ENCODE data around the gene CELA2A. TPM values are rescaled to one million over a fixed set of nuclear protein-coding genes. Genes with fewer than 3 reads are reported as not detected.
A peak's percentile ranks its signal among the peaks of the same experiment; 100 is the strongest.
"Not testable (repeated sequence)": the region's sequence is repeated elsewhere in the genome, so short reads cannot be mapped to it uniquely, and the experiment has no call there.

CELA2A gene
- total RNA-seq, 2 donors from 2014 or later, result not detected

DNA sequence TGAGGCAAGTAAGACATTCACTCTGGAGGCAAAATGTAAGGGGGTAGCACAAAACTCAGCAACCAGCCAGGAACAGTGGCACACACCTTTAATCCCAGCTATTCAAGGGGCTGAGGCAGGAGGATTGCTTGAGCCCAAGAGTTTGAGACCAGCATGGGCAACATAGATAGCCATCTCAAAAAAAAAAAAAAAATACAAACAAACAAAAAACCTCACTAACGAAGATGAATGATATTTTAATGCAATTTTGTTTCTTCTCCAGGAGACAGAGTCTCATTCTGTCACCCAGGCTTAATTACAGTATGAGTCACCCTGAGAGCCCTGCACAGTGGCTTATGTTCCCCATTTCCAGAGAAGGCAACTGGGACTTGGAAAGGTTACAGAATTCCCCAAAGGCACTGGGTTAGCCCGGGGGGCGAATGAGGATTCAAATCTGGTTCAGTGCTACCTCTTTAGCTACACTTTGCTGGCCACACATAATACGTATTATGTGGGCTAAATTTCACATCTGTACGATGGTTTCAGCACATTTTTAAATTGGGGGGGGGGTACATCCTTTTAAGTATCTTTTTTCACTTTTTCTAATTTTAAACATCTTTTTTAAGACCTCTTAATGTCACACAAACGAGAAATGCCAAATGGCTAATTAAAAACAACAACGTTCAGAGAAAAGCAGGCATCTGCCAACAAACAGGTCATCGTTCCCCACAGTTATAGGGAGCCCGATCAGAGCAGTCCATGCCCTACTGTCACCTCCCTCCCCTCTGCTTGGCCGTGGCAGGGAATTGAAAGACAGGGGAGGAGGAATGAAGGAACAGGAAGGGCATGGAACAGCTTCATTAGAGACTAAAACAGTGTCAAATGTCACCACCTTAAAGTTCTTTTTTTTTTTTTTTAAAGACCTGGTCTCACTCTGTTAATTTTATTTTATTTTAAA lies 3.5 kb downstream of the CELA2A start:
- intact Hi-C loops (cut with DNase I), result no loop called here
- ATAC-seq, result no peak
- DNase-seq, result no peak

DNA sequence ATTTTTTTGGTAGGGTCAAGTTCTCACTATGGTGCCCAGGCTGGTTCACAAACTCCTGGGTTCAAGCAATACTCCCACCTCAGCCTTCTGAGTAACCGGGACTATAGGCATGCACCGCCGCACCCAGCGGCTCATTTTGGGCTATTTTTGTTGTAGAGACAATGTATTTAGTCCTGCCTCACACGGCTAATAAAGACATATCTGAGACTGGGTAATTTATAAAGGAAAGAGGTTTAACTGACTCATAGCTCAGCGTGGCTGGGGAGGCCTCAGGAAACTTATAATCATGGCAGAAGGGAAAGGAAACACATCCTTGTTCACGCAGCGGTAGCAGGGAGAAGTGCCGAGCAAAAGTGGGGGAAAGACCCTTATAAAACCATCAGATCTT lies 4.2 kb downstream of the CELA2A start:
- intact Hi-C loops (cut with DNase I), result no loop called here
- no peak for DNase-seq
- ATAC-seq, result no peak

DNA sequence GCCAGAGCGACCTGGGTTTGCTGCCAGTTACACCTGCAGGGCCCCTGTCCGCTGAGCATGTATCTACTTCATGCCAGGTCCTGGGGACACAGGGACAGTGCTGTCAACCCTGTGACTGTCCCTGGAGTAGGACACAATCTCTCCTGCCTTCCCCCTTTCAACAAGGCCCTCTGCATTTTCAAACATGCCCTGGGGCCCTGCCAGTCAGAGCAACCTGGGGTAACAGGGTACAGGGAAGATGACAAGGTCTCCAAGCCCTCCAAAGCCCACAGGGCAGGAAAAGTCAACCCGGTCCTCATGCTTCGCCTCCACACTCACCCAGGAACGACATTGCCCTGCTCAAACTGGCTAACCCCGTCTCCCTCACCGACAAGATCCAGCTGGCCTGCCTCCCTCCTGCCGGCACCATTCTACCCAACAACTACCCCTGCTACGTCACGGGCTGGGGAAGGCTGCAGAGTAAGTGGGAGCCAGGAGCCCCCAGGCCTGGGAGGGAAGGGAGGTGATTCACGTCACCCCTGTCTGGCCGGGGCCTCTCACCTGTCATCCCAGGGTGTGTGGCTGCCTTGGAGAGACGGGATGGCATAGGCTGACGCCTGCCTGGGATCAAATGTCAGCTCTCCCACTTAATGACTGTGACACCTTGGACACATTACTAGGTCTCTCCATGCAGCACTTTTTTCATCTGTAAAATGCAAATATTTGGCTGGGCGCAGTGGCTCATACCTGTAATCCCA lies 6.7 kb downstream of the CELA2A start:
- intact Hi-C loops (cut with DNase I); DNase-seq: not testable (repeated sequence)
- peak in 1 of 2 donors; percentile 33 for ATAC-seq

DNA sequence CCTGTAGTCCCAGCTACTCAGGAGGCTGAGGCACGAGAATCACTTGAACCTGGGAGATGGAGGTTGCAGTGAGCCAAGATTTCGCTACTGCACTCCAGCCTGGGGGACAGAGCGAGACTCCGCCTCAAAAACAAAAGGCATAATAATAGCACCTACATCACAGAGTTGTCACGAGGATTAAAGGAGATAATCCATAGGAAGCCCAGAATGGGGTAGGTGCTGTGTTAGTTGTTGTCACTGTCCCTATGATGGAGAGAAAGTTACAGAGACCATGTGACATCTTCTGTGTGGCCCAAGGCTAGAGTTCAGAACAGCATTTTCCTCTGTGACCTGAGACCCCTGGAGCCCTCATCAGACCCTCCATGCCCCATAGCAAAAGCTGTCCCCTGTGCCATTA lies 7.4 kb downstream of the CELA2A start:
- intact Hi-C loops (cut with DNase I); DNase-seq; ATAC-seq: not testable (repeated sequence)

DNA sequence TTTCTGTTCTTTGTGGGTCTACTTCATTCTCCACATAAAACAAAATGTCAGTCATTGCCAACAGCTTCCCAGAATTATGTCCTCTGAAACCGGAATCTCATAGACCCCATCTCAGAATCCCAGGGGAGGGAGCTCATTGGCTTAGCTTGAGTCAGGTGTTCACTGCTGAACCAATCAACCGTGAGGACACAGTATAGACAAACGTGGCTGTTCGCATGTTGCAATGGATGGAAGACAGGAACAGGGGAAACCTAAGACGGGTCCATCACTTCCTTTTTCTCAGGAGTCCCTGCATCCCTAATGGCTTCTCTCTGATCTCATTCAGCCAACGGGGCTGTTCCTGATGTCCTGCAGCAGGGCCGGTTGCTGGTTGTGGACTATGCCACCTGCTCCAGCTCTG lies 9.1 kb downstream of the CELA2A start:
- intact Hi-C loops (cut with DNase I), result no loop called here
- no peak for ATAC-seq
- DNase-seq, result no peak

DNA sequence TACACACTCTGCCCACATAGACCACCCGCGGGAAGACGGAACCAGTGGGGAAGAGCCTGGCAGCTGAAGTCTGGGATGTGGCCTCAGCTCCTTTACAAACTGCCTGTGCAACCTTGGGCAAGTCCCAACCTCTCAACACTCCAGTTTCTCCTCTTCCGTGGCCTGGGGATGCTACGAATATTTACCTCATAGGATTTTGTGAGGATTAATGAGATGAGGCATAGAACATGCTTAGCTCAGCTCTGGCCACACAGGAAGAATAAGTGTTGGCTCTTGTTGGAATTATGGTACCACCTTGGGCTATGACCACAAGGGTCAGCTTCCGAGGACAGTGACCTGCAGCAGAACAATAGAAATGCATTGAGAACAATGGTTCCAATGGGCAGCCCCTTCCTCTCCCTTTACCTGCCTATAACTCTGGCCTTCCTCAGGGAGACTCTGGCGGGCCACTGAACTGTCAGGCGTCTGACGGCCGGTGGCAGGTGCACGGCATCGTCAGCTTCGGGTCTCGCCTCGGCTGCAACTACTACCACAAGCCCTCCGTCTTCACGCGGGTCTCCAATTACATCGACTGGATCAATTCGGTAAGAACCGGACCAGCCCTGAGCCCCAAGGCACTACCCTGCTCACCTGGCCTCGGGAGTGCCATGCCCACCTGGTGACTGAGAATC lies 10.6 kb downstream of the CELA2A start:
- ATAC-seq; DNase-seq; intact Hi-C loops (cut with DNase I): not testable (repeated sequence)

DNA sequence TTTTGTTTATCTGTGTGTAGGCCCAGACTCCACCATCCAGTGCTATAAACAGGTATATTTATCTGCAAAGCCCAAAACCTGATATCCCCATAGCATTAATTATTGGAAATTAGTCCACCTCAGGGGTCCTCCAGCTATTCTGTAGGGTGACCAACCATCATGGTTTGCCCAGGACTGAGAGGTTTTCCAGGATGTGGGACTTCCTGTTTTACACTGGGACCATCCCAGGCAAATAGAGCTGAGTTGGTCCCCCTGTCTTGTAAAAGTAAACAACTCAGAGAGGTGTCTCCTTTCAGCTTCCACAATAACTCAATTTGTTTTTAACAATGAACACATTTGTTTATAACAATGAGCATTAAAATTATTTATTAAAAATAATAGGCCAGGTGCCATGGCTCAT lies 11.6 kb downstream of the CELA2A start:
- intact Hi-C loops (cut with DNase I), result no loop called here
- no peak for DNase-seq
- ATAC-seq, result no peak

DNA sequence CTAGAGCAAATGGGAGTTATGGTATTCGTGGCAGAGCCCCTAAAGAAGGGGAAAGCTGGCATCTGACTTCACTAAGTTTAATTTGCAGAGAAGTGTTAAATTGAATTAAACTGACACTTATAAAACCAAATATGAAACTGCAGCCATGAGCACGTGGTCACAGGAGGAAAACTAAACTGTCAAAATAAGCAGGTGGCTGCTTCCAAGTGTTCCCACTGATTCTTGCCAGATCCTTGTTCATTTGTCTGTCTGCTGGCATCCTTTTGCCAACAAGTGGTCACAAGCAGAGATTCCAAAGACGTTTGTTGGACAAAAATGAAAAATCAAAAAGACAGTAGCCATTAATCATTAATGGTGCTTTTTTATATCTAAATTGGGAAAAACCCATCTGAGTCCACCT lies 12.8 kb downstream of the CELA2A start:
- intact Hi-C loops (cut with DNase I), result no loop called here
- DNase-seq (no peak), ATAC-seq (no peak)

DNA sequence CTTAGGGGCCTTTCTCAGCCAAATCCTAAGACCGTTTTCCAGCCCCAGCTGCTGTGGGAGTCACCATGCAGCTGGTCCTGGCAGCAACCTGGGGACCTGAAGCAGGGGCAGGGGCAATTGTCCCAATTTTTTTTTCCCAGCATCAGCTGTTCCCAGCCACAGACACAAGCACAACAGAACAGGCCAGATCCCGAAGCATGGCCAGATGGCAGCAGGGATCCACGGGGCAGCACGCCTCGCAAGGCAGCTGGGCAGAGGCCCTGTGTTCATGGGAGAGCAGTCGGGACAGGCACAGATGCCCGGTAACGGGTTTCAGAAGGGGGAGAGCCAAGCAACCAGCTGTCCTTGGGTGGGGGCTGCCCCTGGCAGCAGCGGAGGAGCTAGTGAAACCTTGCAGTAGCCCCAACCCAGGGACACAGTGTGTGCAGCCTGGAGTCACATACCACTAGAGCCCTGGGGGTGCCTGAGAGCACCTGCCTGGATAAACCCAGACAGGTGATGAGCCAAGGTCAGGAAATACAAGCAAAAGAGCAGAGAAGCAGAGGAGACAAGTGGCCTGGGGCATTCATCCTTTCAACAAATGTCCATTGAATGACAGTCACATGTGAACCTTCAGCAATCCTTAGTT lies 13.4 kb downstream of the CELA2A start:
- DNase-seq; intact Hi-C loops (cut with DNase I); ATAC-seq: not testable (repeated sequence)

DNA sequence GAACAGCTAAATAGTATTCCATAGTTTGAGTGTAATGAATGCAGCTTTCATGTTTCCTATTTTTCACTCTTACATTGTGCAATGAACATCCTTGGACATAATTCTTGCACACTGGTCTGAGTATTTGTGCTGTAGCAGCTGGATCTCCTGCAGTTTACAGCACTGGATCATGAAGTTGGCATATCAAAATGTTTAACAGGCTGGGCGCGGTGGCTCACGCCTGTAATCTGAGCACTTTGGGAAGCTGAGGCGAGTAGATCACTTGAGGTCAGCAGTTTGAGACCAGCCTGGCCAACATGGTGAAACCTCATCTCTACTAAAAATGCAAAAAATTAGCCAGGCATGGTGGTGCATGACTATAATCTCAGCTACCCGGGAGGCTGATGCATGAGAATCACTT lies 14.5 kb downstream of the CELA2A start:
- ATAC-seq; DNase-seq; intact Hi-C loops (cut with DNase I): not testable (repeated sequence)

DNA sequence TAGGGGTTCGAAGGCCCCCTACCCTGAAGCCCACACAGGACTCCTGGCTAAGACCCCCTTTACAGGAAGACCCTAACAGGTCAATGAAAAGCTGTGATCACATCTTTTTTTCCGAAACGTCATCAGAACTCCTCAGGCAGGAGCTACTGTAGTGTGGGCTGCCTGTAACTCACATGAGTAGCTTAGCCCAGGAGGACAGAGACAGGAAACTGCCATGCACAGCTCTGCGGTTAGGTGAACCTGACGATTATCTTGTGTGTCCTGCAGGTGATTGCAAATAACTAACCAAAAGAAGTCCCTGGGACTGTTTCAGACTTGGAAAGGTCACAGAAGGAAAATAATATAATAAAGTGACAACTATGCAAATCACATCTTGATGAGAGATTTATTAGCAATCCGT lies 15.2 kb downstream of the CELA2A start:
- DNase-seq; intact Hi-C loops (cut with DNase I): not testable (repeated sequence)

DNA sequence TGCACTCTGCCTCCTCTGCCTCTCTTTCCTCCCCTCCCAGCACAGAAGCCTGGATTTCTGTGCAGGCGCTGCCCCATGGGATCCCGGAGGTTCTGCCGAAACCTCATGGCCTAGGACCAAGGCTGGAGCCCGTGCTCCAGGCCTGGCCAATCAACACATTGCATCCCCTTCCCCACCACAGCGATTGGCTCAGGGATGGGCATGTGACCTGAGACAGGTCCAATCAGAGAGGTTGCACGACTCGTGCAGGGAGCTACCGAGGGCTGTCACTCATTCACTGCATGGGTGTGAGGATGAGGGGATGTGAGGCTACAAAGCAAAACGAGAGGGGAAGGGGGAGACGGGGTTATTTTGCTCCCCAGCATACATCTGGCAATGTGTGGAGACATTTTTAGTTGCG lies 16.1 kb downstream of the CELA2A start:
- DNase-seq (no peak), ATAC-seq (no peak)
- intact Hi-C loops (cut with DNase I), result no loop called here

More for the DNA sequence above, 15.2 kb downstream of the CELA2A start:
- not testable (repeated sequence) for ATAC-seq

DNA sequence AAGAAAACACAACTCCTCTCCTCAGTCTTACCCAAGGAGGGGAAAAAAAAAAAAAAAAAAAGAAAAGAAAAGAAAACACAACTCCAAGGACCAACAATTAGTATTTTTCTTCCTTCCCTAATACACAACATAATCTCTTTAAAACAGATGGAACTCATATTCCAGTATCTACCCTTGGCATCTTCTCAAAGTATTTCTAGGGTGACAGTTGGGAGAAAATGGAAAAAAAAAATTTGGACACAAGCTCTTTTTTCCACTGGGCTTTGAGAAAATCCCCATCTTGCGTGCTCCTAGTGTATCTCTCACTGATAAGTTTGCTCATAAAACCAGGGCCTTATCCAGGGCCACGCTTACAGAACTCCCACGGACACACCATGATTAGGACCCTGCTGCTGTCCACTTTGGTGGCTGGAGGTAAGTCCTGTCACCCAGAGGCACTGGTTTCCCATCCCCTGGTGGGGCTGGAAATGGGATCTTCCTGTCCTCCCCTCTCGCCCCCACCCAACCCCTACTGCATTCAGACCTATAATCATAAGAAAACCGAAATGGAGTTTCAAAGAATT lies 19.3 kb downstream of the CELA2A start, which contains the start of gene CELA2B:
CELA2B (plus strand) TSS at position 353 of the 563 bp plus-strand sequence; CDS start at position 375, 22 bp downstream.
- ATAC-seq (no peak), DNase-seq (no peak)
- intact Hi-C loops (cut with DNase I), result no loop called here

DNA sequence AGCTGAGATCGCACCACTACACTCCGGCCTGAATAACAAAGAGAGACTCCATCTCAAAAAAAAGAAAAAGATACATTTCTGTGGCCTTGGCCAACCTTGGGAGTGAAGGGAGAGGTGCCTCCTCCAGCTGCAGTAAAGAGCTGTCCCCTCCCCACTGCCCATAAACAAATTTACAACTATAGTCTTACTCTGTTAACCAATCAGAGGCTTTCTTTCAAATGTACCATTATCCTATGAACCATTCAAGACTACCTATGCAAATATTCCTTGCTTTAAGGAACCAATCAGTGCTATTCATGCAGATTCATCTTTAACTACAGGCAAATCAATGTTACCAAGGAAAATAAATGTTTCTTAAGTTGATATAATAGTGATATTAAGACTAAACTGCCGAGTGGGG lies 20.4 kb downstream of the CELA2A start:
- intact Hi-C loops (cut with DNase I), result no loop called here
- ATAC-seq, result no peak
- no peak for DNase-seq

DNA sequence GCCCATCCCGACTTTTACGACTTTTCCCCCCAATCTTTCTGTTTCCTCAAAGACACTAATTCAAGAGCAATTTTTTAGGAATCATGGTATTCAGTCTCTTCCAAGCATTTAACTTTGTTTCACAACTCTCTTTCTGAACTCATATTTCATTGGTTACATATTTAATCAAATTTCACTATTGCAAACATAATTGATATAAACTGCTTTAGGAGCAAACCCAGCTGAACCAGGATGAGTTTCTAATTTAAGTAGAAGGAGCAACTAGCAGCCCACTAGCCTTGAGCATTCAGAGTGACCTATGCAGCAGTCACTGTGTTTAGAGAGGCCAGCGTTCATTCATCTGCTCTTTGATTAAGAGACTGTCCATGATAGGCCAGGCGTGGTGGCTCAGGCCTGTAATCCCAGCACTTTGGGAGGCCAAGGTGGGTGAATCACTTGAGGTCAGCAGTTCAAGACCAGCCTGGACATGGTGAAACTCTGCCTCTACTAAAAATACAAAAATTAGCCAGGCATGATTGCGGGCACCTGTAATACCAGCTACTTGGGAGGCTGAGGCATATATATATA lies 21.2 kb downstream of the CELA2A start:
- intact Hi-C loops (cut with DNase I), result no loop called here
- DNase-seq (no peak), ATAC-seq (no peak)

DNA sequence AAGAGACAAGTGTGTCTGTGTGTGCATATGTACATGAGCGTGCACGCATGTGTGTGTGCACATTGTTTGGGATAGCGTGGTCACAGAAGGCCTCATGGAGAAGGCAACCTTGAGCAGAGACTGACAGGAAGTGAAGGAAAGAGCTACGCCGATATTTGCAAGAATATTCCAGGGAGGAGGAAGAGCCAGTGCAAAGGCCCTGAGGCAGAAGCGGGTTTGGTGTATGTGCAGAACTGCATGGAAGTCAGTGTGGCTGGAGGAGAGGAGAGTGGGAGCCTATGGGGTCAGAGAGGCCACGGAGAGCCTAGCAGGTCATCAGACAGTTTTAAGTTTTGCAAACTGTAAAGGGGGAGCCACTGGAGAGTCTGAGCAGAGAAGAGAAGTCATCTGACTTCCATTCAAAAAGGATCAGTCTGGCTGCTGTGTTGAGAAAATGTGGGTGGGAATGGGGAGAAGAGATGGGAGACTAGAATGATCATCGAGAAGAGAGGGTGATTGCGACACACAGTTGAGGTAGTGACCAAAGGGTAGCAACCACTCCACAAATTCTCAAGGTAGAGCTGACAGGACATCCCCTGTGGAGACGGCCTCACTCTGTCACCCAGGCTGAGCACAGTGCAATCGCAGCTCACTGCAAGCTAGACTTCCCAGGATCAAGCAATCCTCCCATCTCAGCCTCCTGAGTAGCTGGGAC lies 23.3 kb downstream of the CELA2A start:
- DNase-seq, result no peak
- ATAC-seq, result no peak
- intact Hi-C loops (cut with DNase I), result no loop called here

DNA sequence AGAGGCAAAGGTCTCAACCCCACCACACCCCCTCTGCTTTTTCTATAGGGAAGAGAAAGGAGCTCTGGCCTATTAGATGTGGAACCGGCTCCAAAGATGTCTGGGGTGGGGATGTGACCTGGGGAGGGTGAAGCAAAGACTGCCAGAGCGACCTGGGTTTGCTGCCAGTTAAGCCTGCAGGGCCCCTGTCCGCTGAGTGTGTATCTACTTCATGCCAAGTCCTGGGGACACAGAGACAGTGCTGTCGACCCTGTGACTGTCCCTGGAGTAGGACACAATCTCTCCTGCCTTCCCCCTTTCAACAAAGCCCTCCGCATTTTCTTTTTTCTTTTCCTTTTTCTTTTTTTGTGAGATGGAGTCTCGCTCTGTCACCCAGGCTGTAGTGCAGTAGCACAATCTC lies 25.9 kb downstream of the CELA2A start:
- DNase-seq; intact Hi-C loops (cut with DNase I); ATAC-seq: not testable (repeated sequence)
